NCI-H1105 treated with DMSO at 0.1 percent for 48 hours (cell line): Measurements from ENCODE around the gene CBFB.
"Not testable (repeated sequence)": the region's sequence is repeated elsewhere in the genome, so short reads cannot be mapped to it uniquely, and the experiment has no call there.

ENCODE experiments used
- DNase-seq: peaks from one replicate; lab custom pipeline; 2025; lab: John Stamatoyannopoulos, UW

CBFB gene

GRCh38 chr16:67098599-67098998 is 69.7 kb downstream of the CBFB start:
- no peak for DNase-seq

- no peak for DNase-seq
Observed at GRCh38 chr16:67100569-67101310, 71.8 kb downstream of the CBFB start.

- no peak for DNase-seq
Observed at GRCh38 chr16:67101311-67102082, 72.5 kb downstream of the CBFB start.

GRCh38 chr16:67104061-67104460 is 75.1 kb downstream of the CBFB start:
- DNase-seq: no peak

- DNase-seq: no peak
Observed at GRCh38 chr16:67104845-67105244, 75.9 kb downstream of the CBFB start.

- no peak for DNase-seq
Observed at GRCh38 chr16:67105246-67105645, 76.3 kb downstream of the CBFB start.

GRCh38 chr16:67105881-67106280 is 76.9 kb downstream of the CBFB start:
- DNase-seq: no peak

- DNase-seq: no peak
Observed at GRCh38 chr16:67108489-67108888, 79.5 kb downstream of the CBFB start.

GRCh38 chr16:67108931-67109406 is 80.0 kb downstream of the CBFB start:
- no peak for DNase-seq

- peak; percentile 81 for DNase-seq
Observed at GRCh38 chr16:67109407-67110135, 80.6 kb downstream of the CBFB start, which contains the start of gene PHAF1. PHAF1 (plus strand) TSS chr16:67109941; CDS start chr16:67110176, 235 bp downstream.

- DNase-seq: no peak
Observed at GRCh38 chr16:67111951-67112444, 83.0 kb downstream of the CBFB start.

- no peak for DNase-seq
Observed at GRCh38 chr16:67112591-67113399, 83.8 kb downstream of the CBFB start.

GRCh38 chr16:67114793-67115192 is 85.8 kb downstream of the CBFB start:
- no peak for DNase-seq

GRCh38 chr16:67115639-67116038 is 86.7 kb downstream of the CBFB start:
- DNase-seq: no peak

- DNase-seq: no peak
Observed at GRCh38 chr16:67116388-67117311, 87.7 kb downstream of the CBFB start.

- no peak for DNase-seq
Observed at GRCh38 chr16:67117716-67118115, 88.8 kb downstream of the CBFB start.

GRCh38 chr16:67120025-67120424 is 91.1 kb downstream of the CBFB start:
- no peak for DNase-seq

GRCh38 chr16:67122799-67123198 is 93.8 kb downstream of the CBFB start:
- not testable (repeated sequence) for DNase-seq

- DNase-seq: no peak
Observed at GRCh38 chr16:67128417-67128816, 99.5 kb downstream of the CBFB start.

GRCh38 chr16:67128887-67129286 is 99.9 kb downstream of the CBFB start:
- no peak for DNase-seq
